Cerebellar cortex (tissue), 1 donor: ENCODE measurements around the gene TWF2.

Experiments
- DNase-seq: peaks from one replicate; pipeline ENCODE4 v3.0.0-alpha.2; 2015; ENCODE audit warnings: low spot score

TWF2 gene

DNA sequence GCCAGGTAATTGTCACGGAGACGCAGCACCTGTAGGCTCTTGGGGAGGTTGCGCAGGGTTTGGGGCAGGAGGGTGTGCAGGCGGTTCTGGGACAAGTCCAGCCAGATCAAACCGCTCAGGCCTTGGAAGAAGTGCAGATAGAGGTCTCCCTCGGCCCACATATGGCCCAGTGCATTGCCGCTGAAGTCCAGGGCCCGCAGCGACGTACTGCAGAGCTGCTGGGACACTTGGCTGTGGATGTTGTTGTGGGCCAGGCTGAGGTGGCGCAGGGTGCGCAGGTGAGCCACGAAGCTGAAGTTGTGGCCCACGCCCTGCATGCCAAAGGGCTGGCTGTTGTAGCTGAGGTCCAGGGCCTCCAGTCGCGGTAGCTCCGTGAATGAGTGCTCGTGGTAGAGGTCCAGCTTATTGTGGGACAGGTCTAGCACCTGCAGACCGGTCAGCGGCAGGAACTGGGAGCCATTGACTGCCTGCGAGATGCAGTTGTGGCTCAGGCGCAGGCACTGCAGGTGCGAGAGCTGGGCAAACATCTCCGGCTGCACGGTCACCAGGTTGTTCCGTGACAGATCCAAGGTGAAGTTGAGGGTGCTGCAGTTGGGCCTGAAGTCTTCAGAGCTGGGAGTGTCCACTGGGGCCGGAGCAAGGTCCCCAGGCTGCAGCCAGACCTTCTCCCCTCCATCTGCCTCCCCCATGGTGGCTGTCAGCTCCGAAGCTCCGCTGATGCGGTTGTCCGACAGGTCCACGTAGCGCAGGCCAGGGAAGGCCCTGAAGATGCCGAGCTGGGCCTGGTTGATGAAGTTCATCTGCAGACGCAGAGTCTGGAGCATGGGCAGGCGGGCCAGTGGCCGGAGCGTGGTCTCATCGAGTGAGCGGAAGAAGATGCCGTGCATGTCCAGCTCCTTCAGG, 16.4 kb downstream of the TWF2 start:
- DNase-seq: no peak

- DNase-seq: peak; percentile 45
Observed at GRCh38 chr3:52221563-52222318, 17.2 kb downstream of the TWF2 start.

- DNase-seq: no peak
Observed at GRCh38 chr3:52221141-52221562, 17.8 kb downstream of the TWF2 start.

DNA sequence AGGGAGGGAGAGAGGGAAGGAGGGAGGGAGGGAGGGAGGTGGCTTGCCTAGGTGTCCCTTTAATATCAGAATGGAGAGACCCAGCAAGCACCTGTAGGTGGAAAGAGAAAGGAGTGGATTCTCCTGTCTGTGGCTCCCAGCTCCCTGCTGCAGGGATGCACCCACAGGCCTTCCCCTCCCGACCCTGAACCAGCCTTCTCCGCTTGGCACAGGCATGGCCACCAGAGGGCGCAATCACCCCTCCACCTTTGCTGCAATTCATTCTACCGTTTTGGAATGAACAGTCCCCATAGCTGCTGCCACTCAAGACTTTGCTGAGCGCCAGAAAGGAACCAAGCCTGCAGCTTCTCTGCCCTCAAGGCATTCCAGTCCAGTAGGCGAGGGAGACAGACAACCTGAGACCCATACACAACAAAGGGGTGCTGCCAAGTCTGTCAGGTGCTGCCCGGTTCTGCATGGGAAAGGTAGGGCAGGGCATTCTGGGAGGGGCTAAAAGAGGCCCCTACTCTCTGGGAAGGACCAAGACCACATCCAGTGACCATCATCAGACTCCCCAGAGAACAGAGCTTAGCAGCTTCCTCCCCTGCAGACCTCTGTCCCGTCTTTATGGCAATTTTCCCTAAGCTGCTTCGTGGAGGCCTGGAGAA, 18.5 kb downstream of the TWF2 start:
- DNase-seq: peak; percentile 93

DNA sequence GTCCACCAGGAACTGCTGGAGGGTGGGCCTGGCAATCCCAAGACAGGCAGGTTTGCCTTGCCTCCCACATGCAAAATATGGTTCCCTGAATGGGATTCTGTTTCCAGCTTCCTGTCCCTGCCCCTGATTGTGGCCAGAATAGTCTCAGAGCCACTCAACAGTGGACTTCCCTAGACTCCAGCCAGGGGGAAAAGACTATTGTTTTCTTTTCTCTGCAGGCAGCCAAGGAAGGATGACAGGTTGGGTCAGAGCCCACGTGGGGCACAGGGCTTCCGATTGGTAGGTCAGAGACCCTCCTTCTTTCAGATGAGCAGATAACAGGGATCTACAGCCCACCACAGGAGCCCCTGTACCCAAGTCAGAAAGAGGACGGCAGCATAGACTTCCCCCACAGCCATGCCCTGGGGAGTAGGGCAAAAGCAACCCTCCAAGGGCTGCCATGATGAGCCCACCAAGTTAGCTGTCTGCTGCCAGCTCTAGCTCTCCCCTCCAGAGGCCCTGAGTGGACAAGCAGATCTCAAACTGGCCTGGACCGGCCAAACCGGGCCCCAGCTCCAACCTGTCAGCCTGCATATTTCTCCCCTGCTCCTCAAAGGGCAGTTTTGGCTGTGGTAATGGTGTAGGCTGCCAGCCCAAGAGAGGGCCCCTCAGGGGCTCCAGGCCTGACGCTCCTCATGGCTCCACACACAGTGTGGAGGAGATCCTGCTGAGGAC, 19.9 kb downstream of the TWF2 start:
- no peak for DNase-seq

DNA sequence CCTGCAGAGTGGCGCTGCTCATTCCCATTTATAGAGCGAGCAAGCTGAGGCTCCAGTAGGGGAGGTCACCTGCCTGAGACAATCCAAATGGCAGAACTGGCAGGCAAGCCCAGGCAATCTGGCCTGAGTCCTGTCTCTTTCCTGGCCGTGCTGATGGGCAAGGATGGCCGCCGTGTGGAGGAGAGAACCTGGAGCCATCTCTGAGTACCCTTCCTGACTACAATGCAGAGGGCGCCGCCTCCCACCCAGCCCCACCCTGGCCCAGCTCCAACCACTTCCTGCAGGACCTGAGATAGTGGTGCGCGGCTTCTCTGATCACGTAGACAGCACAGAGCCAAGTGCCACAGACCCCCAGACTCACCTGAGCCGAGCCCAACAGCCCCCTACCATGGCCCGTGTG, 20.5 kb downstream of the TWF2 start:
- DNase-seq: peak; percentile 89

- no peak for DNase-seq
Observed at GRCh38 chr3:52218026-52218425, 20.9 kb downstream of the TWF2 start.

DNA sequence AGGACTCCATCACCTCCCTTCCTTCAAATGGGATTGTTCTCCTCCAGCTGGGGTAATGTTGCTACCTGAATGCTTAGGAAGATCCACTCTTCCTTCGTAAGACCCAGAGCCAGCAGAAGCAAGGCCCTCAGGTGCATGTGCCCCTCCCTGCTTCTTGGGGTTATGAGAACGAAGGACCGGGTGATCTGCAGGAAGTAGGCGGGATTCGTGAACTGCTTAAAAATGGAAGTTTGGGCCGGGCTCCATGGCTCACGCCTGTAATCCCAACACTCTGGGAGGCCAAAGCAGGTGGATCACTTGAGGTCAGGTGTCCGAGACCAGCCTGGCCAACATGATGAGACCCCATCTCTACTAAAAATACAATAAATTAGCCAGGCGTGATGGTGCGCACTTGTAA, 21.6 kb downstream of the TWF2 start:
- DNase-seq: no peak

DNA sequence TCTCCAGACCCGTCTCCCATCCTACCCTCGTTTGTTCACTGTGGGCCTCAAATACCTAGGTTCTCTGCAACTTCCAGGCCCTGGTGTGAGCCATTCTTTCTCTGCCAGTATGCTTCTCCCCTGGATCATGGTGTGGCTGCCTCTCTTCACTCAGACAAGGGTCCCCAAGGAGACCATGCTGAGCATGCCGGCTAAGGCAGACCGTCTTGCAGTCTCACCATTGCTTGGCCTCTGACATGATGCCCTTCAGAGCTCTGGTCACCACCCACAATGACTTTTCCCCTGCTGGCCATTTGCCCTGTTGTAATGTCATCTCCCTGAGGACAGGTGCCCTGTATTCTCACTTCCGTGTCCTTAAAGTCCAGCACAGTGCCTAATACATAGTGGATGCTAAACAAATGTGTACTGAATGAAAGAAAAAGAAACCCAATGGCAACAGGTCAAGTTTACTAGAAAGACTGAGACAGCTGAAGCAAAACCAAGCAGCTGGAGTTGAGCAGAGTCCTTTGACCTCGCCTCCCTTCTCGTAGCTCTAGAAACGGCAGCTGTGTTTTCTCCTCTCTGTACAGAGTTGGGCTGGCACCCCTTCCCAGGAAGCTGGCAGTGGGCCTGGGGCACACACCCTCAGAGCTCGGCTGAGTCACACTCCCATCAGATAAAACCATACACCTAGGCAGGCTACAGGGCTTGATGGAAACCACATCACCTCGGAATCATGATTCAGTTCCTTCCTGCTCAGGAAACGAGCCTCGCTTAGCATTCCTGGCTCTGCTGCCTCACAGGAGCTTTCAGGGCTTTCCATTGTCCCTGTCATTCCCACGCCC, 22.2 kb downstream of the TWF2 start:
- no peak for DNase-seq

DNA sequence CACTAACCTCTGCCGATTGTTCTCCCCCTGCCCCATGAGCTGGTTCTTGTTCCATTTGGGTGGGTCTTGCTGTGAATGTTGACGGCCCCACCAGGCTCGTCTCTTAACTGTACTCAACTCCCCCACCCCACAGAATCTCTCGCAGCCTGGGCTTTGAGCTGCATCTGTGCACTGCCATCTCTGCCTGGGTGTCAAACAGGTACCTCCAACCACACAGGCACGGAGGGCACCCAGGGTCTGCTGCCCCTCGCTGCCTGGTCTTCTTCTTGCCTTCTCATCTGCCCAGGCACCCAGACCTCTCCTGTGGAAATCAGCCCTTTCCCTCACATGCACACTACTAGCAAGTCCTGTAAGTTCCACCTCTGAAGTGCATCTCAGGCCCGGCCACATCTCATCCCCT, 23.6 kb downstream of the TWF2 start:
- DNase-seq: no peak

DNA sequence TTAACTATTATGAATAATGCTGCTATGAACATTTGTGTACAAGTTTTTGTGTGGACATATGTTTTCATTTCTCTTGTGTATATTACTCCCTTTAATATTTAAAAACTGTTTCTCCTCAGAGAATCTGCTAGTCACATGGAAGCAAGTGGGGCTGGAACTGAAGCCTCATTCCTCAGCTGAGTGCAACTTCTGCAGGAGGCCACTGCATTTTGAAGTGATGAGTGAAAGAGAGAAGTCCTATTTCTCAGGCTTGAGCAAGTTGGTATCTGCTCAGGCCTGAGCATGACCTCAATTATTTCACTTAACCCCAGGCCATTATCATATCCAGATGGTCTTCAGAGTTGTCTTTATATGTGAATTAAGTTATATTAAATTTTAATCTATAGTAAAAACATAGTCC, 25.1 kb downstream of the TWF2 start:
- DNase-seq: no peak

DNA sequence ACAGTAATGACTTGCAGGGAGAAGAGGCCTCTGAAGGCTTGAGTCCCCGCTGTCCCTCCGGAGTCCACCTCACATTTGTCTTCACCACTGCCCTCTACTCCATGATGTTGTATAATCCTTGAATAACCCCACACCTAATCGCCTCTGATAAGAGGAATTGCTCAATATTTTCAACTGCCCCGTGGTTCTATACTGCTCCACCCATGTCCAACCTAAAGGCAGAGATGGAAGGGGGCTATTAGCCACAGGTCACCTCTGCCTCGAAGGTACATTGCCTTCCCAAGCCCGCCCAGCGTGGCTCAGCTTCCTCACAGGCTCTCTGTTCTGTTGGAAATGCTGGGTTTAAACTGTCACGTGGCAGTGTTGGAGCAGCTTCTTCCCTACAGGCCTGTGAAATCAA, 26.0 kb downstream of the TWF2 start:
- DNase-seq: no peak

- no peak for DNase-seq
Observed at GRCh38 chr3:52211268-52211891, 27.6 kb downstream of the TWF2 start.

DNA sequence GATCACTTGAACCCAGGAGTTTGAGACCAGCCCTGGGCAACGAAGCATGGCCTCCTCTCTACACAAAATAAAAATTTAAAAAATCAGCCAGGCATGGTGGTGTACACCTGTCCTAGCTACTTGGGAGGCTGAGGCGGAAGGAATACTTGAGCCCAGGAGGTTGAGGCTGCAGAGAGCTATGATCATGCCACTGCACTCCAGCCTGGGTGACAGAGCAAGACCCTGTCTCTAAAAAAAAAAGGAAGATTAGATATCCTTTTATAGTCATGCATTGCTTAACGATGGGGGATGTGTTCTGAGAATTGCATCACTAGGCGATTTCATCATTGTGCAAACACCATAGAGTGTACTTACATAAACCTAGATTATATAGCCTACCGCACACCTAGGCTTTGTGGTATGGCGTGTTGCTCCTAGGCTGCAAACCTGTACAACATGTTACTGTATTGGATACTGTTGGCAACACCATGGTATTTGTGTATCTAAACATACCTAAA, 28.4 kb downstream of the TWF2 start:
- no peak for DNase-seq

DNA sequence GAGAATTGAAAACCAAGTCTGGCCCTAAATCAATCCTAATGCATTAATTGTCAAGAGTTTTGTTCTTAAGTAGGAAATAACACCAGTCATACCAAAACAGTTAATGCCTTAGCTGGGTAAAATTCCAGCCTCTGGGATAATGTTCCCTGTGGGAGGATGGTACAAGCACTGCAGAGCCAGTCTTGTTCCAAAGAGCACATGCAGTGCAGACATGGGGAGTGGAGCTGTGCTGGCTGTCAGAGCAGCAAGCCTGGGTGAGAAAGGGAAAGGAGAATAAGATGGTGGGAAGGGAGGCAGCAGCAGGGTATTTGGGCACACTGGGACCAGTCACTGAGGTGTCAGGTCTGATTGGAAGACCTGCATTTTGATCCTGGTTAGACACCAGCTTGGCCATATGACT, 28.9 kb downstream of the TWF2 start:
- DNase-seq: no peak

DNA sequence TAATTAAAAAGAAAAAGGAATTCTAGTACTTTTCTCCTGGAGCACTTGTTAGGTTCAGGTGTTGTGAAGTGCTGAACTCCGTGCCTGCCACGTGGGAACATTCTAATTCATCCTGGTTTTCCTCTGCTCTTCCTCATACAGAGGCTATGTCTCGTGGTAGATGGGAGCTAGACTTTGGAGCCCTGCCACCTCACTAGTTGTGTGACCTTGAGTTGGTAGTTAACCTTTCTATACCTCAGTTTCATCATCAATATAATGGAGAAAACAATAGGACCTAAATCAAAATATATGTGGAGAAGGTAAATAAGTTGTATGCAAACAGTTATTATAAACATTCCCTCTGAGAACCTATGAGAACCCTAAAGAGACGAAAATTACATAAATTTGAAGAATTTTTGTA, 30.4 kb downstream of the TWF2 start:
- DNase-seq: no peak

DNA sequence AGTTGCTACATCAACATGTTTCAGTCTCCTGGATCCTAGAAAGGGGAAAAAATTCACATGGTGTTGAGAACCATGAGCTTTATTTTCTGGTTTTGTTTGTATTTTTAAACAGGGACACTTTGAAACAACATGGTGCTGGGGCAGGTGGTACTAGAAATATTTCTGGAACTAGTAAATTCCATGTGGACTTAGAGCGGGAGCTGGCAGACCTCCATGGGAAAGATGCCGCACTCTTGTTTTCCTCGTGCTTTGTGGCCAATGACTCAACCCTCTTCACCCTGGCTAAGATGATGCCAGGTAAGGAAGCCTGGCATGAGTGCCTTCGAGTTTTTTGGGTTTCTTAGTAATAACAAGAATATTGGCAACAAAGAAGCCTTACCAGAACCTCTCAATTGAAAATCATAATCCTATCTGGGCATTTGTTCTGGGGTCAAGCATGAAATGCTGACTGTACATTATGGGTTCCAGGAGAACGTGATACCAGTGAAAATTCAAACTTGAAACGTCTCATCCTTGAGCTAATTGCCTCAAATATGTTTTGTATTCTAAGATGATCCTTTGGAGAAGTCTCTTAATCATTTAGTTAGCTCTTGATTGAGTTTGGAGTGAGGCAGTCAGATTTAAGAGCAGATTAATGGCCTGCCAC, 33.1 kb downstream of the TWF2 start:
- peak; percentile 93 for DNase-seq

DNA sequence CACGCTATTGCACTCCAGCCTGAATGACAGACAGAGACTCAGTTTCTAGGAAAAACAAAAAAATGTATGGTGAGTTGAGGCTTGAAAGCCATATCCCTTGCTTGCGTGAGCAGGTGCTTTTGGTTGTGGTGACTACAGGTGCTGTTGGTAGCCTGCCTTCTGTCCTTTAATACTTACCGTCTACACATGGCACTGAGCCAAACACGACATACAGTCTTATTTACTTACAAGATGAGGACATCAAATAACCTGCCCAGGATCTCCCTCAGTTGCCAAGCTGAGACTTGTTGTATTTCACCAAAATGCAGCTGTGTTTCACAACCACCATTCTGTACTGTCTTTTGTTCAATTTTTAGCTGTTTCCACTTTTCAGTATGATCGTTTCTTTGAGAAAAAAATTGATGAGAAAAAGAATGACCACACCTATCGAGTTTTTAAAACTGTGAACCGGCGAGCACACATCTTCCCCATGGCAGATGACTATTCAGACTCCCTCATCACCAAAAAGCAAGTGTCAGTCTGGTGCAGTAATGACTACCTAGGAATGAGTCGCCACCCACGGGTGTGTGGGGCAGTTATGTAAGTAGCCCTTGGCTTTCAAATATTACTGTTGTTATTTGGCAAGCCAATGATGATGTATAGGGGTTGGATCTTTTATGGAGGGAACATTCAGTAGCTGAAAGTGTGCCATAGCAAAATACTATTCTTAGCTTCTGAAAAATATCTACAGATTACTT, 34.5 kb downstream of the TWF2 start:
- peak; percentile 49 for DNase-seq

DNA sequence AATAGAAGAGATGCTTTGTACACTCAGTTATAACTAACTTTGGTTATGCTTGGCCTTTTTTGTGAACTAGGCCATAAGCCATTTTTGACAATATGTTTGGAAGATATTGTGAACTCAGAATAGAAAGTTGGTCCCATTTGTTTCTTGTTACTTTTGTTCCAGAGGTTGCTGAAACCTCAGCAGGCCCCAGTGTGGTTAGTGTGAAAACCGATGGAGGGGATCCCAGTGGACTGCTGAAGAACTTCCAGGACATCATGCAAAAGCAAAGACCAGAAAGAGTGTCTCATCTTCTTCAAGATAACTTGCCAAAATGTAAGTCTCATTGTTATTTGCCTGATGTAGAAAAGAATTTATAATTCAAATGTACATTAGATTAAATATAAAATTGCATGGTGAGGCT, 35.3 kb downstream of the TWF2 start:
- DNase-seq: no peak
